Heart right ventricle (tissue), 16 donors: ENCODE results near the gene CXCL14. TPM values are rescaled to one million over a fixed set of nuclear protein-coding genes. Genes with fewer than 3 reads are reported as not detected.

ENCODE experiments used
- ATAC-seq, 8 donors: fragments of 200-7000 bp; cut with Tn5 transposase; one replicate each; pipeline ENCODE4 v1.9.1; 2020; ENCODE audit warnings: mild to moderate bottlenecking in 8 of 8, moderate library complexity in 8 of 8, moderate number of reproducible peaks in 1 of 8
- DNase-seq, 2 donors: peaks; one replicate each; pipeline ENCODE4 v3.0.0-alpha.2; 2020
- H3K27ac ChIP-seq, 10 donors: fragments of 200-600 bp; sonication (generic) in 2 of 10; one replicate each; pipeline versions ENCODE4 v1.5.0 to v1.8.0; 2020 to 2022; ENCODE audit warnings: mild to moderate bottlenecking in 3 of 10
- H3K27me3 ChIP-seq, 7 donors: fragments of 200-600 bp; one replicate each; pipeline ENCODE4 v1.8.0; 2021 to 2022; ENCODE audit warnings: mild to moderate bottlenecking in 2 of 7
- H3K36me3 ChIP-seq, 9 donors: fragments of 200-600 bp; sonication (generic) in 1 of 9; one replicate each; pipeline versions ENCODE4 v1.5.0 to v1.8.0; 2020 to 2022; ENCODE audit warnings: mild to moderate bottlenecking in 2 of 9
- H3K4me1 ChIP-seq, 9 donors: fragments of 200-600 bp; sonication (generic) in 1 of 9; one replicate each; pipeline versions ENCODE4 v1.5.0 to v1.8.0; 2020 to 2022; ENCODE audit warnings: mild to moderate bottlenecking in 4 of 9
- H3K4me3 ChIP-seq, 10 donors: fragments of 200-600 bp; sonication (generic) in 2 of 10; one replicate each; pipeline versions ENCODE4 v1.5.0 to v1.8.0; 2020 to 2022; ENCODE audit warnings: mild to moderate bottlenecking in 7 of 10, moderate library complexity in 2 of 10
- H3K9me3 ChIP-seq, 11 donors: fragments of 200-600 bp in 10 of 11; sonication (generic) in 2 of 11; one replicate each; pipeline versions ENCODE4 v1.5.0 to v1.8.0; 2013 to 2022; ENCODE audit warnings: mild to moderate bottlenecking in 2 of 11, control low read depth in 1 of 11, moderate library complexity in 1 of 11
- WGBS, 2 donors: extraction: QIAGEN DNeasy Blood & Tissue Kit; methylation state at CpG; one replicate each; pipeline ENCODE4 v1.1.7; 2013; ENCODE audit warnings: inconsistent platforms in 1 of 2; 5-methylcytosine and 5-hydroxymethylcytosine counted together
- intact Hi-C, 10 donors: fragments of 100-400 bp; cut with DNase I; formaldehyde crosslinking; loops; one replicate each; pipeline versions ENCODE4 v1.11.1 to v1.14.2; 2022
- polyA plus RNA-seq, 2 donors: library from polyadenylated mRNA; stranded (reverse); fragments of 200-250 nt; gene quantifications; one replicate each; pipeline ENCODE4 v1.2.3, GENCODE V29; 2013
- total RNA-seq, 10 donors: library from RNA; stranded (reverse); fragmentation: NEBNext Ultra II Directional in 3 of 10; extraction: Animal tissue kit (Norgen Biotek cat#: 25700) in 3 of 10; gene quantifications; one replicate each; pipeline versions ENCODE4 v1.2.1 to v1.2.4, GENCODE V29; 2021 to 2023
- TF ChIP-seq, protein P1 (sequence below), 9 donors: fragments of 200-600 bp; sonication (generic) in 2 of 9; IDR thresholded peaks; one replicate each; pipeline versions ENCODE4 v1.5.0 to v1.8.0; 2021 to 2022; ENCODE audit warnings: antibody characterized with exemption in 9 of 9, mild to moderate bottlenecking in 5 of 9, moderate library complexity in 1 of 9
- donor health status: Arrhythmogenic right ventricular cardiomyopathy.
- donor health status: ischemic (EF 13 %, LVEDD 7.1; RV severe dilation, severe dysfunction).
- donor health status: healthy with polysubstance abuse.
- donor health status: DM: no; HTN: yes; CAD: no.
- donor health status: DM: no; HTN: no; CAD: no.
- donor health status: ischemic (EF 25% LVEDD 6.9; RV normal size, moderate dysfunction).
- donor health status: ischemic (EF 25% LVEDD 5.7; RV mildly dilated, moderate dysfunction).
- donor health status: healthy.
- donor health status: DM: yes; HTN: yes; CAD: no.
- donor health status: Ischemic cardiomyopathy.
- donor health status: ischemic (EF 35%, LVEDD 5.7; RV mildly dilated, moderate dysfunction).
- donor health status: nonischemic (EF 11% LVEDD 7.7; RV severe dilation, severe dysfunction).
- donor health status: DM: yes; HTN: yes; CAD: no.
- donor health status: PGD.
- donor health status: ischemic (EF 29% LVEDD 5.4; RV normal size, mild dysfunction).
- donor health status: nonischemic (EF 23%, LVEDD 6.1; RV moderate dilation, normal function).

The CXCL14 gene
- total and polyA plus RNA-seq, 12 donors, result 0.28 to 2.2 (median 0.51) TPM

DNA sequence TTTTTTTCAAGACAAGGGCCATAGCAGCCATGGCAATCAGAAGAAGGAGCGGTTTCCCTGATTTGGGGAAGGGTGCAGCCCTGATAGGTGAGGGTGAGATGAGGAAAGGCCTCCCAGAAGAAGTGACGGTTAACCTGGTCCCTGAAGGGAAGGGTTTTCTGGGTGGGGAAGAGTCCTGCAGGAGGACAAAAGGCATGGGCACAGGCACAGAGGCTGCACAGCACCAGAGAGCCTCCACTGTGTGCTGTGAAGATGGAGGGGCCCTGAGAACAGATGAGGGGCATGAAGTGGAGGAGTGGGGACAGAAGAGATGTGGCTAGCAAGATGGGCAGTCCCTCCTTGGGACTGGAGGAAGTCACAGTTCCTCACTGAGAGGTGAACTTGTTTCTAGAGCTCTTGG, 46.3 kb upstream of the CXCL14 start:
- intact Hi-C loops, result no loop called here
- 84 to 86% methylated on average over 2 of the region's 2 CpGs for WGBS, 2 donors
- H3K4me3 ChIP-seq, result no peak overlapping the region
- H3K27me3 ChIP-seq, result peaks cover 0 to 18% (median 4%) of the 10 kb centered on the region in 7 donors
- TF ChIP-seq, protein P1, sequence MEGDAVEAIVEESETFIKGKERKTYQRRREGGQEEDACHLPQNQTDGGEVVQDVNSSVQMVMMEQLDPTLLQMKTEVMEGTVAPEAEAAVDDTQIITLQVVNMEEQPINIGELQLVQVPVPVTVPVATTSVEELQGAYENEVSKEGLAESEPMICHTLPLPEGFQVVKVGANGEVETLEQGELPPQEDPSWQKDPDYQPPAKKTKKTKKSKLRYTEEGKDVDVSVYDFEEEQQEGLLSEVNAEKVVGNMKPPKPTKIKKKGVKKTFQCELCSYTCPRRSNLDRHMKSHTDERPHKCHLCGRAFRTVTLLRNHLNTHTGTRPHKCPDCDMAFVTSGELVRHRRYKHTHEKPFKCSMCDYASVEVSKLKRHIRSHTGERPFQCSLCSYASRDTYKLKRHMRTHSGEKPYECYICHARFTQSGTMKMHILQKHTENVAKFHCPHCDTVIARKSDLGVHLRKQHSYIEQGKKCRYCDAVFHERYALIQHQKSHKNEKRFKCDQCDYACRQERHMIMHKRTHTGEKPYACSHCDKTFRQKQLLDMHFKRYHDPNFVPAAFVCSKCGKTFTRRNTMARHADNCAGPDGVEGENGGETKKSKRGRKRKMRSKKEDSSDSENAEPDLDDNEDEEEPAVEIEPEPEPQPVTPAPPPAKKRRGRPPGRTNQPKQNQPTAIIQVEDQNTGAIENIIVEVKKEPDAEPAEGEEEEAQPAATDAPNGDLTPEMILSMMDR (IDR thresholded peaks at IDR 0.05), result no peak
- H3K27ac ChIP-seq, result no peak overlapping the region
- H3K4me1 ChIP-seq, result no peaks in the 10 kb centered on the region
- DNase-seq (no peak), ATAC-seq (no peak)
- H3K9me3 ChIP-seq, result peaks cover 0 to 2% (median 0%) of the 10 kb centered on the region in 11 donors
- H3K36me3 ChIP-seq, result no peaks in the 10 kb centered on the region

DNA sequence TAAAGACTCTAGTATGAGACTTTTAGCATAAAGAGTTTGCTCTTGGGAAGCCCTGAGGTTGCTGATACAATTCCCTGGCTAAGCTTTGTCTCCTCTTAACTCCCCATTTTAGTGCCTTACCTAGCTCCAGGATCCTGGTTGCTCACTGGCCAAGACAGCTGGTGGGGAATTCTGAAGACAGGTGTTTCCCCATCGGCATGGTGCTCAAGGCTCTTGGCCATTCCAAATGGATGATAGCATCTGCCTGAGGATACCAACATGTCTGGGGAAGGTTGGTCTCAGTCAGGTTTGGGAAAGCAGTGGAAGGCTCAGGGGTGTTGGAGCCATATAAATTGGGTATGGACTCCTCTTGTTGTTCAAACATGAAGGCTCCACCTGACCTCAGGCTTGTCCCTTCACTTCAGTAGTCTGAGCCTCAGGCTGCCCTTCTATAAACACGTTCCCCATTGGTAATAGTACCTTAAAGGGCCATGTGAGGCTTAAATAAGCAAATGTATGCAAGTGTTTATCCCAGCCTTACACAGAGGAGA, 44.5 kb upstream of the CXCL14 start:
- Histone ChIP-seq H3K27ac (no peak overlapping the region), H3K4me3 (no peak overlapping the region), H3K27me3 (peaks cover 0 to 13% (median 4%) of the 10 kb centered on the region in 7 donors), H3K9me3 (peaks cover 0 to 20% (median 16%) of the 10 kb centered on the region in 11 donors), H3K36me3 (no peaks in the 10 kb centered on the region), H3K4me1 (no peaks in the 10 kb centered on the region)
- TF ChIP-seq, protein P1 (IDR thresholded peaks at IDR 0.05), result no peak
- ATAC-seq, result no peak
- intact Hi-C loops, result no loop called here
- WGBS, 2 donors, result 59 to 67% methylated on average over 2 of the region's 2 CpGs
- DNase-seq, result no peak

DNA sequence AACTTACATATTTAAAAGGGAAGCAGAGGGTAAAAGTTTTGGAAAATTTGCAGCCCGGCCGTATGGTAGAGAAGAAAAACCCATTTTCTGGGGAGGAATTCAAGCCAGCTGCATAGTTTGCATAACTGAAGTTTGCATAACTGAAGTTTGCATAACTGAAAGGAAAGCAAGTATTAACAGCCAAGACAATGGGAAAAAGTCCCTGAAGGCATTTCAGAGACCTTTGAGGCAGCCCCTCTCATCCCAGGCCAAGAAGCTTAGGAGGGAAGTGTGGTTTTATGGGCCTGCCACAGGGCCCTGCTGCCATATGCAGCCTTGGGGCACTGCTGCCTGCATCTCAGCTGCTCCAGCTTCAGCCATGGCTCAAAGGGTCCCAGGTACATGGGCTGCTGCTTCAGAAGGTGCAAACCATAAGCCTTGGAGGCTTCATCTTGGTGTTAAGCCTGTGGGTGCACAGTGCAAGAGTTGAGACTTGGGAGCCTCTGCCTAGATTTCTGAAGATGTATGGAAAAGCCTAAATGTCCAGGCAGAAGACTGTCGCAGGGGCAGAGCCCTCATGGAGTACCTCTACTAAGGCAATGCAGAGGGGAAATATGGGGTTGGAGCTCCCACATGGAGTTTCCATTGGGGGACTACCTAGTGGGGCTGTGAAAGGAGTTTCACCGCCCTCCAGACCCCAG, 36.9 kb upstream of the CXCL14 start:
- intact Hi-C loops, result no loop called here
- Histone ChIP-seq H3K36me3 (no peaks in the 10 kb centered on the region), H3K27ac (no peak overlapping the region), H3K4me1 (no peaks in the 10 kb centered on the region), H3K27me3 (peaks cover 0 to 13% (median 0%) of the 10 kb centered on the region in 7 donors), H3K9me3 (peaks cover 0 to 33% (median 21%) of the 10 kb centered on the region in 11 donors), H3K4me3 (no peak overlapping the region)
- WGBS, 2 donors, result 79 to 81% methylated on average over 4 of the region's 4 CpGs
- DNase-seq (no peak), ATAC-seq (no peak)
- TF ChIP-seq, protein P1 (IDR thresholded peaks at IDR 0.05), result no peak

DNA sequence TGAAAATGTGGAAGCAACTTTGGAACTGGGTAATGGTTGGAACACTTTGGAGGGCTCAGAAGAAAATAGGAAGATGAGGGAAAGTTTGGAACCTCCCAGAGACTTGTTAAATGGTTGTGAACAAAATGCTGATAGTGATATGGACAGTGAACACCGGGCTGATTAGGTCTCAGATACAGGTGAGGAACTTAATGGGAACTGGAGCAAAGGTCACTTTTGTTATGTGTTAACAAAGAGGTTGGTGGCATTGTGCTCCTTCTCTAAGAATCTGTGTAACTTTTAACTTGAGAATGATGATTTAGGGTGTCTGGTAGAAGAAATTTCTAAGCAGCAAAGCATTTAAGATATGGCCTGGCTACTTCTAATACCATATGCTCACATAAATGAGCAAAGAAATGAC, 36.4 kb upstream of the CXCL14 start:
- no peak for ATAC-seq
- Histone ChIP-seq H3K36me3 (no peaks in the 10 kb centered on the region), H3K27ac (no peak overlapping the region), H3K4me1 (no peaks in the 10 kb centered on the region), H3K9me3 (peaks cover 0 to 32% (median 21%) of the 10 kb centered on the region in 11 donors), H3K4me3 (no peak overlapping the region), H3K27me3 (peaks cover 0 to 11% (median 0%) of the 10 kb centered on the region in 7 donors)
- intact Hi-C loops, result no loop called here
- WGBS, 2 donors, result 58 to 88% methylated on average over 1 of the region's 1 CpG
- TF ChIP-seq, protein P1 (IDR thresholded peaks at IDR 0.05), result no peak
- no peak for DNase-seq
